Heart right ventricle (tissue), 16 donors: Measurements from ENCODE around the gene DNAH17. TPM values are rescaled to one million over a fixed set of nuclear protein-coding genes. Genes with fewer than 3 reads are reported as not detected.

Experiments used
- ATAC-seq, 8 donors: fragments of 200-7000 bp; cut with Tn5 transposase; one replicate each; pipeline ENCODE4 v1.9.1; 2020; ENCODE audit warnings: mild to moderate bottlenecking in 8 of 8, moderate library complexity in 8 of 8, moderate number of reproducible peaks in 1 of 8
- DNase-seq, 2 donors: peaks; one replicate each; pipeline ENCODE4 v3.0.0-alpha.2; 2020
- H3K27ac ChIP-seq, 10 donors: fragments of 200-600 bp; sonication (generic) in 2 of 10; one replicate each; pipeline versions ENCODE4 v1.5.0 to v1.8.0; 2020 to 2022; ENCODE audit warnings: mild to moderate bottlenecking in 3 of 10
- H3K27me3 ChIP-seq, 7 donors: fragments of 200-600 bp; one replicate each; pipeline ENCODE4 v1.8.0; 2021 to 2022; ENCODE audit warnings: mild to moderate bottlenecking in 2 of 7
- H3K36me3 ChIP-seq, 9 donors: fragments of 200-600 bp; sonication (generic) in 1 of 9; one replicate each; pipeline versions ENCODE4 v1.5.0 to v1.8.0; 2020 to 2022; ENCODE audit warnings: mild to moderate bottlenecking in 2 of 9
- H3K4me1 ChIP-seq, 9 donors: fragments of 200-600 bp; sonication (generic) in 1 of 9; one replicate each; pipeline versions ENCODE4 v1.5.0 to v1.8.0; 2020 to 2022; ENCODE audit warnings: mild to moderate bottlenecking in 4 of 9
- H3K4me3 ChIP-seq, 10 donors: fragments of 200-600 bp; sonication (generic) in 2 of 10; one replicate each; pipeline versions ENCODE4 v1.5.0 to v1.8.0; 2020 to 2022; ENCODE audit warnings: mild to moderate bottlenecking in 7 of 10, moderate library complexity in 2 of 10
- H3K9me3 ChIP-seq, 11 donors: fragments of 200-600 bp in 10 of 11; sonication (generic) in 2 of 11; one replicate each; pipeline versions ENCODE4 v1.5.0 to v1.8.0; 2013 to 2022; ENCODE audit warnings: mild to moderate bottlenecking in 2 of 11, control low read depth in 1 of 11, moderate library complexity in 1 of 11
- CTCF ChIP-seq, 9 donors: fragments of 200-600 bp; sonication (generic) in 2 of 9; IDR thresholded peaks; one replicate each; pipeline versions ENCODE4 v1.5.0 to v1.8.0; 2021 to 2022; ENCODE audit warnings: antibody characterized with exemption in 9 of 9, mild to moderate bottlenecking in 5 of 9, moderate library complexity in 1 of 9
- WGBS, 2 donors: extraction: QIAGEN DNeasy Blood & Tissue Kit; methylation state at CpG; one replicate each; pipeline ENCODE4 v1.1.7; 2013; ENCODE audit warnings: inconsistent platforms in 1 of 2; 5-methylcytosine and 5-hydroxymethylcytosine counted together
- intact Hi-C, 10 donors: fragments of 100-400 bp; cut with DNase I; formaldehyde crosslinking; loops; one replicate each; pipeline versions ENCODE4 v1.11.1 to v1.14.2; 2022
- polyA plus RNA-seq, 2 donors: library from polyadenylated mRNA; stranded (reverse); fragments of 200-250 nt; gene quantifications; one replicate each; pipeline ENCODE4 v1.2.3, GENCODE V29; 2013
- total RNA-seq, 10 donors: library from RNA; stranded (reverse); fragmentation: NEBNext Ultra II Directional in 3 of 10; extraction: Animal tissue kit (Norgen Biotek cat#: 25700) in 3 of 10; gene quantifications; one replicate each; pipeline versions ENCODE4 v1.2.1 to v1.2.4, GENCODE V29; 2021 to 2023
- donor health status: Arrhythmogenic right ventricular cardiomyopathy.
- donor health status: ischemic (EF 13 %, LVEDD 7.1; RV severe dilation, severe dysfunction).
- donor health status: healthy with polysubstance abuse.
- donor health status: DM: no; HTN: yes; CAD: no.
- donor health status: DM: no; HTN: no; CAD: no.
- donor health status: ischemic (EF 25% LVEDD 6.9; RV normal size, moderate dysfunction).
- donor health status: ischemic (EF 25% LVEDD 5.7; RV mildly dilated, moderate dysfunction).
- donor health status: healthy.
- donor health status: DM: yes; HTN: yes; CAD: no.
- donor health status: Ischemic cardiomyopathy.
- donor health status: ischemic (EF 35%, LVEDD 5.7; RV mildly dilated, moderate dysfunction).
- donor health status: nonischemic (EF 11% LVEDD 7.7; RV severe dilation, severe dysfunction).
- donor health status: DM: yes; HTN: yes; CAD: no.
- donor health status: PGD.
- donor health status: ischemic (EF 29% LVEDD 5.4; RV normal size, mild dysfunction).
- donor health status: nonischemic (EF 23%, LVEDD 6.1; RV moderate dilation, normal function).

The DNAH17 gene
- total and polyA plus RNA-seq, 12 donors: 0.05 to 0.30 (median 0.09) TPM; not detected in 4

GRCh38 chr17:78546476-78546875 is 30.7 kb downstream of the DNAH17 start:
- H3K27ac ChIP-seq: no peak overlapping the region
- no peaks in the 10 kb centered on the region for H3K36me3 ChIP-seq
- intact Hi-C loops: loop anchor here in 1 of 10 donors (5.0 kb wide), 1 partner anchor 699 kb away; no protein-coding TSS in a partner anchor
- peaks cover 0 to 34% (median 0%) of the 10 kb centered on the region in 11 donors for H3K9me3 ChIP-seq
- WGBS, 2 donors: 93 to 98% methylated on average over 4 of the region's 4 CpGs
- H3K27me3 ChIP-seq: no peaks in the 10 kb centered on the region
- H3K4me3 ChIP-seq: no peak overlapping the region
- peaks cover 0 to 6% (median 0%) of the 10 kb centered on the region in 9 donors for H3K4me1 ChIP-seq
- no peak for TF ChIP-seq CTCF (IDR thresholded peaks at IDR 0.05)
- ATAC-seq (no peak), DNase-seq (no peak)

GRCh38 chr17:78544881-78545755 is 32.1 kb downstream of the DNAH17 start:
- DNase-seq (no peak), ATAC-seq (no peak)
- peaks cover 0 to 25% (median 0%) of the 10 kb centered on the region in 11 donors for H3K9me3 ChIP-seq
- H3K4me1 ChIP-seq: peaks cover 0 to 7% (median 0%) of the 10 kb centered on the region in 9 donors
- intact Hi-C loops: loop anchor here in 1 of 10 donors (5.0 kb wide), 1 partner anchor 698 kb away; no protein-coding TSS in a partner anchor
- no peaks in the 10 kb centered on the region for H3K36me3 ChIP-seq
- H3K27me3 ChIP-seq: no peaks in the 10 kb centered on the region
- H3K4me3 ChIP-seq: no peak overlapping the region
- no peak for TF ChIP-seq CTCF (IDR thresholded peaks at IDR 0.05)
- no peak overlapping the region for H3K27ac ChIP-seq
- 81 to 85% methylated on average over 17 of the region's 17 CpGs for WGBS, 2 donors

- intact Hi-C loops: no loop called here
- WGBS, 2 donors: 69 to 71% methylated on average over 7 of the region's 7 CpGs
- no peak overlapping the region for H3K4me3 ChIP-seq
- peak overlapping the region in 1 of 10 donors; percentile 44 for H3K27ac ChIP-seq
- no peaks in the 10 kb centered on the region for H3K27me3 ChIP-seq
- ATAC-seq (peak in 2 of 8 donors; percentile 41 to 68), DNase-seq (no peak)
- peaks cover 0 to 7% (median 0%) of the 10 kb centered on the region in 9 donors for H3K4me1 ChIP-seq
- H3K9me3 ChIP-seq: peaks cover 0 to 8% (median 0%) of the 10 kb centered on the region in 11 donors
- TF ChIP-seq CTCF (IDR thresholded peaks at IDR 0.05): no peak
- H3K36me3 ChIP-seq: no peaks in the 10 kb centered on the region
Observed at GRCh38 chr17:78541488-78542206, 35.5 kb downstream of the DNAH17 start.

- 90% methylated on average over 11 of the region's 11 CpGs for WGBS, 2 donors
- Histone ChIP-seq H3K4me1 (peaks cover 0 to 19% (median 7%) of the 10 kb centered on the region in 9 donors), H3K27me3 (no peaks in the 10 kb centered on the region), H3K9me3 (no peaks in the 10 kb centered on the region), H3K4me3 (no peak overlapping the region), H3K36me3 (no peaks in the 10 kb centered on the region), H3K27ac (no peak overlapping the region)
- DNase-seq (no peak), ATAC-seq (no peak)
- intact Hi-C loops: no loop called here
- TF ChIP-seq CTCF (IDR thresholded peaks at IDR 0.05): no peak
Observed at GRCh38 chr17:78539781-78540180, 37.4 kb downstream of the DNAH17 start.
